ENCODE measurements around the gene CAMK1D.

Gene CAMK1D

DNA sequence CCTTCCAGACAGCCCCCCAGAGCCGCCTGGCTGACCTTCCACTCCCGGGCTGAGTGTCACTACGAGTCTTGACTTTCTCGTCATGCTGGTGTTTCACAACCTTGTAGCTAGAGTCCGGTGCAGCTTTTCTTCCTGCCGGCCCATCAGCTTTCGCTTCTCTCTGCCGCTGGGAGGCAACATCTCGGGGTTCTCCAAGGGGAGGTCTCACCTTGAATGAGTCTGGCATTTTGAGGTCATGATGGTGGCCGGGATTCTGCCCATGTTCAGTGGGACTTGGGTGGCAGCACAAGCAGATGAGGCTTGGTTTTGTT is 285.2 kb downstream of the CAMK1D start:
- no peak for DNase-seq

DNA sequence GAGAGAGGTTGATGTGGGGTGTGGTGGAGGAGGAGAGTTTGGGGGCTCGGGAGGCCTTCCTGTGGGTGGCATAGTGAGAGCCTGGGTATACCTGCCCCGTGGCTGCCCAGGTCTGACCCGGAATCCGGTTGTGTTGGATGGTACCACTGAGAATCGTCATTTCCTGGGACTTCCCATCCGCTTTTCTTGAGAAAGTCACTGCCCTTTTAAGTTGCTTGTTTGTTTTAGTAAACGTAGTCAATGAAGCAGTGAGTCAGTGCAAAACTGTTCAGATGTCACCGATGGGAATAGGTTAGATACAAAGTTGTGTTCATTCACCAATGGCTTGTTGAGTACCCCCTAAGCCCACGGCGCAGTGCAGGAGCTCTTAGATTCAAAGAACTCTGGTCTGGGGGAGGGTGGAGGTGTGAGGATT is 285.8 kb downstream of the CAMK1D start:
- DNase-seq, result peak; percentile 10

DNA sequence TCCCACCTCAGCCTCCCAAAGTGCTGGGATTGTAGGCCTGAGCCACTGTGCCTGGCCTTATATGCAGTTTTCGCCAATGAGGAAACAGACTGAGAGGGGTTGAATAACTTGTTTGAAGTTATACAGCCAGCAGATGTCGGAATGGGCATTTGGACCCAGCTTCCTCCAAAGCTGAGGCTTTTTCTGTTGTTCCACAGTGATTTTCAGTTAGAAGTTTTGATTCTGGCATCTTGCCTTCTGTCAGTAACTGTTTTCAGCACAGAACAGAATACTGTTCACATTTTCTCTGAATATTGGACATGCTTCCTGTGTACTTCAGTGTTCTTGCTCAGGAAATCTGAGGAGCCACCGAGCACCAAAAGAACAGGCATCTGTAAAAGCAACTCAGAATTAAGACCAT is 287.2 kb downstream of the CAMK1D start:
- DNase-seq, result no peak

- no peak for DNase-seq
These were observed 288.3 kb downstream of the CAMK1D start for GRCh38 chr10:12637649-12638048.

GRCh38 chr10:12638103-12638502 is 288.8 kb downstream of the CAMK1D start:
- no peak for DNase-seq

DNA sequence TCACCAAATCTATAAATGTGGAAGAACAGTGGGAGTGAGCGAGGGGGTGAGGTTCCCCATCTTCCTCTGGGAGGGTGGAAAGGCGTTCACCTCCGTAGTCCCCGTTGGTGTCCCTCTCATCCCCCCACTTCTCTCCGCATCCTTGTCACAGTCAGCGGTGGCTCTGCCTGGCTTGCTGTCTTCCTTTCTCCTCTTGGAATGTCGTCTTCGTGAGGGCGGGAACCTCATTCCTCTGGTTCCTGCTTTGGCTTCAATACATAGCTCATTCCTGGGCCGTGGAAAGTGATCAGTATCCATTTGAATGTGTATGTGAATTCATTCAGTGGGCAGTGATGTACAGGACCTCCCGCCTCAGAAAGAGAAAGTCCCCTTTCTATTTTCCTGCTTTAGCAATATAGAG is 289.4 kb downstream of the CAMK1D start:
- DNase-seq, result no peak

- no peak for DNase-seq
These were observed 290.9 kb downstream of the CAMK1D start for GRCh38 chr10:12639996-12640944.

GRCh38 chr10:12642036-12642435 is 292.7 kb downstream of the CAMK1D start:
- no peak for DNase-seq

DNA sequence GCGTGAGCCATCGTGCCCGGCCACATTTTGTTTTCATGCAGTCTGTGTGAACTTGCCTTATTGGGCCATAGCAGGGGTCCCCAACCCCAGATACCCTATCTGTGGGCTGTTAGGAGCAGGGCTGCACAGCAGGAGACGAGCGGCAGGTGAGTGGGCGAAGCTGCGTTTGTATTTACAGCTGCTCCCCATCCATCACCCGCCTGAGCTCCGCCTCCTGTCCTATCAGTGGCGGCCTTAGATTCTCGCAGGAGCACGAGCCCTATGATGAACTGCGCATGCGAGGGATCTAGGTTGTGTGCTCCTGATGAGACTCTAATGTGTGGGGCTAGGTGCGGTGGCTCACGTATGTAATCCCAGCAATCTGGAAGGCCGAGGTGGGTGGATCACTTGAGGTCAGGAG is 293.9 kb downstream of the CAMK1D start:
- no peak for DNase-seq

DNA sequence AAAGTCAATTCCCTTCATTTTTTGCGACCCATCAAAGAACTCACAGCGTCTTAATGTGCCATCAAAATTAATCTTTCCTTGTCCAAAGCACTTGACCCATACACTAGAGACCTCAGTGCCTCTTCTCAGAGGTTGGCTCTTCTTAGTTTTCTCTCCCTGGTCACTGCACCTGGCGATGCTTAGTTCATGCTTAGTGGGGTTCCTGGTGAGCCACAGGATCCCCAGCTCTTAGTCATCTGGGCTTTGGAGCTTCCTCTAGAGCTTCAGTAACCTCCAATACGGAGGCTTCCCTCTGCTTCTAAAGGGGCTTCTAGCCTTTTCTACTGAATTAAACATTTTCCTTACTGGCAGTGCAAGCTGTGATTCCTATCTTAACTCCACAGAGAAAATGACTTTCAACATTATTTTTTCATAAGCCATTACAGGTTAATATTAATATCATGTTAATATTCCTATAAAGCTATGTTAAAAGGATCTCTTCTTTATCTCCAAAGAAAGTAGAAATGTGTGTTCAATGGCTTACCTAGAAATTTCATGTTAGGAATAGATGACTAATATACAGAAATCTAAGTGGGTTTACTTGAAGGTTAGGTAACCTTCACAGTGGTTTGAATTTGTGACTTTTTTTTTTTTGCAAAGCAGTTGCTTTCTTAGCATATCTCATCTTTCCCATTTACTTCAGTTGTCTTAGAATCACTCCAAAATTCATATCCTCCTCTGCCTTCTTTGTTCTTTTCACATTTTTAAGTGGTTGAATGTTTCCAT is 295.2 kb downstream of the CAMK1D start:
- no peak for DNase-seq

DNA sequence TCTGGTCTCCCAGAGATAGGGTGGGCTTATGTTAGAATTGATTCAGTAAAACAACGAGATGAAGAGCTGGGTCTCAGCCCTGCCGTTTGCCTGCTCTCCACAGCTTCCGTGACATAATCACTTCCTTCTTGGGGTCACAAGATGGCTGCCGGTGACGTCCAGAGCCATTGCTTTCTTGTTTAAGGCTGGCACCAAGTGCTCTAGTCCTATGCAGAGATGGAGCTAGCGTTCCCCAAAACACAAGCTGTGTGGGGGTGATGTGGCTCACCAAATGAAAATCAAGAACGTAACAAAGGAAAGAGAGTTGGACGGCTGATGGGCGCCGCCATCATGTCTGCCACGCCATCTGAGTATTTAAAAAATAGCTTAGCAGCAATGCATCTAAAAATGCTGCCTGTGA is 296.1 kb downstream of the CAMK1D start:
- DNase-seq, result no peak

DNA sequence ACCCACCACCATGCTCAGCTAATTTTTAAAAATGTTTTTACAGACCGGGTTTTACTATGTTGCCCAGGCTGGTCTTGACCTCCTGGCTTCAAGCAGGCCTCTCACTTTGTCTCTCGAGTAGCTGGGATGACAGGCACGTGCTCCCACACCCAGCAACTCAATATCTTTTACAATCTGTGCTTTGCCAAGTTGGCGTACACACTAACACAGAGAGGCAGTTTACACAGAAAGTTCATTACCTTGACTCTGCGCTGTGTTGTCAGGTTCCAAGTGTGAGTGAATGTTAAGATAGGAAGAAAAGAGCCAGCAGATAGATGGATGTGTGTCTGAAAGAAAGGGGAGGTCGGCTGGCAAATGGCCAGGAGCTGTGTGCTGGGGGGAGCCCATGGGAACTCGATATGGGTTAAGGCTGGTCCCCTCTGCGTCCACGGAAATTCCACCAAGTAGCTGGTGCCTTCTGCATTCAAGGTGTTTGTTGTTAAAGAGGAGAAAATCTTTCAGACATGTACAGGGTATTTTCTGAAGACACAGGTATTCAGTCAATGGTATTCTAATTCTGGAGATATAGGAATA is 299.8 kb downstream of the CAMK1D start:
- DNase-seq, result no peak

- DNase-seq, result no peak
These were observed 300.8 kb downstream of the CAMK1D start for GRCh38 chr10:12650122-12650521.

GRCh38 chr10:12650538-12651298 is 301.4 kb downstream of the CAMK1D start:
- no peak for DNase-seq

GRCh38 chr10:12655940-12656339 is 306.6 kb downstream of the CAMK1D start:
- DNase-seq, result no peak

DNA sequence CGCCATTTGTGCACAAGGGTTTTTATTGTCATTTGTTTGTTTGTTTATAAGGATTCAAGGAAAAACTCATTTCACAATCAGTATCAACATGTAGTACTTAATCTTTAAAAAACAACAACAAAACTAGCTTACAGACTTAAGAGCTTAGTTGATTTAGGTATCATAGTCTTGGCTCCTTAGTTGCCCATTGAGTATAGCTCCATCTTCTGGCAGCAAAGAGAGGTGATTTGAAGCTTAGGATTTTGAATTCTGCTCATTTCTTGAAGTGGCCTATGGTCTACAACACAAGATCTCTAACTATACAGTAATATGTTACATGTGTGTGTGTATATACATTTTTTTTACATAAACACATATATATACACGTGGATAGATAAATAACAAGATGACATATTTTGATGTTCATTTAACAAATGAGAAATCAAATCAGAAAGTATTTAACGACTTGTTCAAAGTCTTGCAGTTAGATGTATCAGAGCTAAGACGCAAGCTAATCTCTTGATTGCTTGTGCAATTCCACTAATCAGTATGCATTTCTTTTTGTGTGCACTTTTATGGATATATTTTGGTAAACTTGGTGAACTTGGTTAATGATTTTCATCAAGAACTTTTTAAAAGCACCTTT is 307.3 kb downstream of the CAMK1D start:
- peak; percentile 70 for DNase-seq

DNA sequence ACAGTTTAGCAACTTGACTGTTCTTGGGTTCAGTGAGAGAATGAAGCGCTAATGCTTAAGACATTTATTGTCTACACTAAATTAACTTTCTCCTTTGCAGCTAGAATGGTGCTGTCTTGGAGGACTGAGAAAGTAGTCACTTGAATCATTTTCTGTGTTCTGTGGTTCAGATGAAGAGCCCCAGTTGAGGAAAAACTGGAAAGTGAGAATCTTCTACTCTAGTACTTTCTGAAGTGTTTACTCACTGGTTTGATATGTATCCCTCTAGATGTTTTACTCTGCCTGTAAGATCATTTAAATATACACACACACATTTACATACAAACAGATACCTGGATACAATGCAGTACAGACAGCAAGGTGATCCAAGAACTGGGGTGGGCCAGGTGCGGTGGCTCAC is 308.1 kb downstream of the CAMK1D start:
- DNase-seq, result no peak

DNA sequence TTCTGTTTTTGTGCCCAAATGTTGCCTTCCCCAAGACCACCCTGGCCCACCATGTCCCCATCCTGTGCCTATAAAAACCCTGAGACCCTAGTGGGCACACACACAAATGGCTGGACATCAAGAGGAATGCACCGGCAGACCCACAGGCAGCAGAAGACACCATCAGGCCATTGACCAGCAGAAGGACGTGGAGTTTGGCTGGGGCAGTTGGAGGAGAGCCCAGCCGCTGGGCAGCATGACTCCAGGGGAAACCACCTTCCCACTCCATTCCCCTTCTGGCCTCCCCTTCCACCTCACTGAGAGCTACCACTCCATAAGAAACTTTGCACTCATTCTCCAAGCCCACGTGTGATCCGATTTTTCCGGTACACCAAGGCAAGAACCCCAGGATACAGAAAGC is 309.2 kb downstream of the CAMK1D start:
- no peak for DNase-seq

- no peak for DNase-seq
These were observed 310.4 kb downstream of the CAMK1D start for GRCh38 chr10:12659706-12660105.

- no peak for DNase-seq
These were observed 311.5 kb downstream of the CAMK1D start for GRCh38 chr10:12660812-12661211.

- no peak for DNase-seq
These were observed 312.3 kb downstream of the CAMK1D start for GRCh38 chr10:12661671-12662070.

DNA sequence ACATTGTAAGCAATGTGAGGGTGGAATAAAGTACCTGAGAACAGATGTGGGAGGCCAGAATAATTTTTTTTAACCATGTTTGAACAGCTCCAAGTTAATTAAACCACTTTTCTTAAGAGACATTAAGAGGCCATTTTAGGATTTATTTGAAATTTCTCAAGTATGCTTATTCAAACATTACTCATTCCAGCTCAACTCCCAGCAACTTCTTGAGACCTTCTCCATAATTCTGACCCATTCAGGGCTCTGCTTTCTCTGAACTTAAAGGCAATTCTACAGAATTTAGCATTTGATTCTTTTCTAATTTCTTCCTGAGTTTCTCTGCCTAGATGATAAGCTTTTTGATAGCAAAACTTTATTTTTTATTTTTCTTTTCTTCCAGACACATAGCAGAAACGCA is 314.5 kb downstream of the CAMK1D start:
- DNase-seq, result no peak

DNA sequence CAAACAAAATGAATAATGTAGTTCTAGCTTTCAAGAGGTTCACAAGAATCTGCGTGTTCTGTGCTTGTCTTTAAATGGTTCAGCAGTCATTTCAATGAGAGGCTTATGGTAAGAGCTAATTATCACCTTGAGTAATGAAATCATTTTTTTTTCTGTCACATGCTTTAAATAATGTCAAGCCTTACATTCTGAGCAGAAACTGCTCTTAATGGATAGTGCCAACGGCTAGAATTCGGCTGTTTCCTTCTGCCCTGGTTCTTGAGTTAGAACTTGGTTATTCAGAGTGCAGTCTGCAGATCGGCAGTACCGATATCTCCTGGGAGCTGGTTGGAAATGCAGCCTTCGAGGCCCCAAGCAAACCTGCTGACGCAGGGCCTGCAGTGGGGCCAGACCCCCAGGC is 316.2 kb downstream of the CAMK1D start:
- DNase-seq, result no peak

Measured in kidney glomerular epithelial cell (primary cell).